Measurements from ENCODE around the gene LGALS3BP. TPM values are rescaled to one million over a fixed set of nuclear protein-coding genes. Genes with fewer than 3 reads are reported as not detected.
A peak's percentile ranks its signal among the peaks of the same experiment; 100 is the strongest.

Gene LGALS3BP
- total RNA-seq, 1 experiment from 2014 or later, result 389 TPM

GRCh38 chr17:78958641-78959127 is 21.0 kb downstream of the LGALS3BP start:
- no peak for DNase-seq (ENCODE audit: low read depth, low spot score)
- intact Hi-C loops (cut with micrococcal nuclease), result no loop called here
- no peaks in the 10 kb centered on the region for H3K27me3 ChIP-seq (ENCODE audit: insufficient read depth, low read length)
- H3K4me1 ChIP-seq (ENCODE audit: control insufficient read depth in 1 of 2, insufficient read depth in 2 of 2, low read length in 2 of 2), result peaks cover 19 to 60% of the 10 kb centered on the region in 2 experiments
- peak overlapping the region; percentile 57 for H3K4me2 ChIP-seq (ENCODE audit: low read length)
- no TSS peak for BruUV-seq (replicated peaks)
- H3K36me3 ChIP-seq (ENCODE audit: control insufficient read depth in 1 of 2, insufficient read depth in 2 of 2, low read length in 2 of 2), result no peaks in the 10 kb centered on the region
- H3K9me2 ChIP-seq (ENCODE audit: insufficient read depth), result no peaks in the 10 kb centered on the region
- H3K9ac ChIP-seq (ENCODE audit: low read length), result peak overlapping the region; percentile 23; the same call in 1 of the 2 replicates
- no peak for TF ChIP-seq POLR2A (IDR thresholded peaks at IDR 0.05; ENCODE audit: borderline replicate concordance, extremely low read depth, insufficient read depth, insufficient read length)
- TF ChIP-seq ZFX (IDR thresholded peaks at IDR 0.05), result no peak
- TF ChIP-seq MAX (IDR thresholded peaks at IDR 0.05), result no peak
- TF ChIP-seq SP1 (IDR thresholded peaks at IDR 0.05; ENCODE audit: low read depth), result no peak
- TF ChIP-seq ATF3 (IDR thresholded peaks at IDR 0.05), result no peak
- no peak; the same call in 1 of the 2 replicates for TF ChIP-seq FOSL1 (IDR thresholded peaks at IDR 0.05; ENCODE audit: low read depth)
- no peak for TF ChIP-seq CEBPB (IDR thresholded peaks at IDR 0.05; ENCODE audit: low read depth)
- TF ChIP-seq REST (IDR thresholded peaks at IDR 0.05; ENCODE audit: low read depth), result no peak
- TF ChIP-seq POLR2AphosphoS5 (IDR thresholded peaks at IDR 0.05; ENCODE audit: low read depth, low read length), result no peak
- no peak for TF ChIP-seq CTCF (IDR thresholded peaks at IDR 0.05 in 2 of 3, conservative IDR thresholded peaks at IDR 0.05 in 1 of 3; ENCODE audit: borderline replicate concordance in 1 of 3, insufficient read depth in 1 of 3, low read depth in 2 of 3, low read length in 2 of 3)
- TF ChIP-seq EZH2 (IDR thresholded peaks at IDR 0.05), result no peak
- no peak for TF ChIP-seq SIN3A (IDR thresholded peaks at IDR 0.05; ENCODE audit: low read depth)
- H3K9me3 ChIP-seq (ENCODE audit: control insufficient read depth in 1 of 2, insufficient read depth in 1 of 2, low read depth in 1 of 2, low read length in 2 of 2), result no peaks in the 10 kb centered on the region
- H3K79me2 ChIP-seq (ENCODE audit: insufficient read depth, low read length), result no peaks in the 10 kb centered on the region
- CTCF ChIA-PET, result interaction anchor here (4.9 kb wide), 1 partner anchor 13 kb away, joined by 21 read pairs; no protein-coding TSS in a partner anchor
- H3K4me3 ChIP-seq (replicated peaks in 1 of 2; ENCODE audit: low read depth in 1 of 2, low read length in 2 of 2), result no peak overlapping the region
- RAD21 ChIA-PET (ENCODE audit: low non-redundant PET in 1 of 2, low total read pairs in 2 of 2, uncharacterized antibody in 2 of 2, unreplicated experiment in 2 of 2), result no interaction called here
- H2AFZ ChIP-seq (ENCODE audit: low read depth, low read length, poor library complexity, severe bottlenecking), result no peak overlapping the region
- no peaks in the 10 kb centered on the region for H4K20me1 ChIP-seq (ENCODE audit: insufficient read depth)
- POLR2A ChIA-PET, result interaction anchor here (0.7 kb wide), 1 partner anchor 52 kb away, joined by 3 read pairs; no protein-coding TSS in a partner anchor
- ATAC-seq, result 0 out of 2 replicates have a peak, but pooled peaks have one; percentile 25
- H3K27ac ChIP-seq (ENCODE audit: low read depth, low read length), result no peak overlapping the region
